GM19455 (cell line): ENCODE data around the gene EYS.
"Not testable (repeated sequence)": the region's sequence is repeated elsewhere in the genome, so short reads cannot be mapped to it uniquely, and the experiment has no call there.

Experiments
- ATAC-seq: cut with Tn5 transposase; IDR thresholded peaks from one replicate; pipeline ENCODE4 v1.9.1; 2021; ENCODE audit not compliant: unreplicated experiment

Gene EYS

DNA sequence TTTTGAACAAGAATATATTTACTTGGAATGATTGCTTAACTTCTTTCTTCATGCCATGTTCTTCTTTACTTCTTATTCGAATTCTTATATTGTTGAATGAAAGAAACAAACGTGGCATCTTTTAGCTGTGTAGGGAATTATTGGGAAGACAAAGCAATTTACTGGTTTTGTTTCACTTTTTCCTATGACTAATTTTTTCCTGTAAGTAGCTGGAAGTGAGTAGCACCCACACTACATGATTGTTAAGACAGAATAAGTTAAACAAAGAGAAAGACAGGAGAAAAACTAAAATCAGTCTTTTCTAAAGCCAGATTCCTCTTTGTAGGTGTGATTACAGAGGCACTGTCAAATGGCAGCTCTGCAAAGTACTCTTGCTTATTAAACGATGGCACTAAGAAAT lies 593.4 kb downstream of the EYS start:
- no peak for ATAC-seq

DNA sequence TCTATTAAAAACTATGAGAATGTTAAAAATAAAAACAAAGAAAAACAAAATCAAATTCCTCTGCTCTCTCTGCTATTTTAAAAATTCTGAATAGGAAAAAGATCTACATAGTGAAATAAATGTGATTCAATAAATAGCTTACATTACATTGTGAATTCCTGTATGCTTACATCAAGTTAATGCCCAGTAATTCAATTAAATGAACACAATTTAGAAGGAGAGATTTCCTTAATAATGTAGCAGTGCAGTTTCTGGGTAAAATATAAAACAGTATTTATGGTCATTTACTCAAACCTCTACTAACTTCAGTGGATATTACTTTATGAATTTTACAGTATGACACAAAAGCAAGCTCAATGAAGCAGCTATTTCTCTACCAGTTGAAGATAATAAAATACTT lies 594.6 kb downstream of the EYS start:
- no peak for ATAC-seq

- no peak for ATAC-seq
These were observed 597.0 kb downstream of the EYS start for GRCh38 chr6:65110031-65110430.

- no peak for ATAC-seq
These were observed 608.7 kb downstream of the EYS start for GRCh38 chr6:65098349-65098748.

- ATAC-seq = no peak
These were observed 615.5 kb downstream of the EYS start for GRCh38 chr6:65091561-65091960.

- ATAC-seq = no peak
These were observed 618.5 kb downstream of the EYS start for GRCh38 chr6:65088575-65088974.

GRCh38 chr6:65081756-65082155 lies 625.3 kb downstream of the EYS start:
- no peak for ATAC-seq

GRCh38 chr6:65075705-65076230 lies 631.3 kb downstream of the EYS start:
- no peak for ATAC-seq

DNA sequence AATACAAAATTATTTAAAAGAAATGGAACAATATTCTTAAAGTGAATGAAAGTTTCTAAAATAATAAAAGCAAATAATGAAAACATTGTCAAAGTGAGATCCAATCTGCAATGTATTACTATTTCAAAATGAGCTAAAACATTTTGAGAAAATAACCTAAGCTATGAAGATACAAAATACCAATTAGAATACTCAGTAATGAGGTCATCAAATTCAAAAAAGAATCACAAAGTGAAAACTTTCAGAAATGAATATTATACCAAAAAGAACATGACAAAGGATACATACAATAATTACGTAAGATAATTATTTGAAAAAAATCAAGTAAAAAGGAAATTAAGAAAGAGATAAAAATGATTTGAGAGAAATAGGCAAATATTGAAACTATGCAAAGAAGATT lies 634.5 kb downstream of the EYS start:
- no peak for ATAC-seq

DNA sequence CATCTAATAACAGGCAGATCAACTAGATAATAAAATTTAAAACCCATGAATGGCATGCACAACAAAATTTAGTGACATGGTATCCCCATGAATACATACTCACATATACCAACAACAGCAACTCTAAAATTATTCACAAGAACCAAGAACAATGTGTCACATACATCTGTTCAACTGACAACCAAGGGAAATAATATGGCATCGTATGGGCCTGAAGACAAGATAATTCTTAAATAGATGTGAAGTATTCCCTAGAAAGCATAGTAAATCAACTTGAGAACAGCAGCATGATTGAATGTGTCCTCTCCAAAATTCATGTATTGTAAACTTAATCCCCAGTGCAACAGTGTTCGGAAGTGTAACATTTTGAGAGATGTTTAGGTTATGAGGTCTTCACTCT lies 635.5 kb downstream of the EYS start:
- ATAC-seq = no peak

GRCh38 chr6:65064844-65065243 lies 642.2 kb downstream of the EYS start:
- no peak for ATAC-seq

GRCh38 chr6:65059568-65059967 lies 647.5 kb downstream of the EYS start:
- no peak for ATAC-seq

- no peak for ATAC-seq
These were observed 651.5 kb downstream of the EYS start for GRCh38 chr6:65055545-65055944.

- ATAC-seq = no peak
These were observed 654.4 kb downstream of the EYS start for GRCh38 chr6:65052626-65053025.

- no peak for ATAC-seq
These were observed 661.2 kb downstream of the EYS start for GRCh38 chr6:65045801-65046200.

GRCh38 chr6:65014006-65014405 lies 693.0 kb downstream of the EYS start:
- no peak for ATAC-seq

DNA sequence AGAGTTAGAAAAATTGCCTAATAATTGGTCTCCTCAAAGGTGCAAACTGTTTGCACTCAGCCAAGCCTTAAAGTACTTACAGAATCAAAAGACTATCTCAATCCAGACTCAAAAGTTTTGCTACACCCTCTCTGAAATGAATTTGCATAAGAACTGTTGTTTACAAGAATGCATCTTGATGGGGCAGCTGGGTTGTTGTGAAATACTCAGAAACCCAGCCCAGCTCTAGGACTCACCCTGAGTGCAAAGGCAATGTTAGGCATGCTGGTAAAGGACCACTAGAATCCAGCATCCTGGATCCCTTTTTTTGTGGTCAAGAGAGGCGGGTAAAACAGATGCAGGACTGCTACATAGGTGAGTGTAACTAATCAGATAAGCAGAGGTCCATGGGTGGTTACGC lies 700.2 kb downstream of the EYS start:
- no peak for ATAC-seq

GRCh38 chr6:65004283-65004682 lies 702.7 kb downstream of the EYS start:
- ATAC-seq = no peak

- ATAC-seq = not testable (repeated sequence)
These were observed 704.1 kb downstream of the EYS start for GRCh38 chr6:65002882-65003281.

DNA sequence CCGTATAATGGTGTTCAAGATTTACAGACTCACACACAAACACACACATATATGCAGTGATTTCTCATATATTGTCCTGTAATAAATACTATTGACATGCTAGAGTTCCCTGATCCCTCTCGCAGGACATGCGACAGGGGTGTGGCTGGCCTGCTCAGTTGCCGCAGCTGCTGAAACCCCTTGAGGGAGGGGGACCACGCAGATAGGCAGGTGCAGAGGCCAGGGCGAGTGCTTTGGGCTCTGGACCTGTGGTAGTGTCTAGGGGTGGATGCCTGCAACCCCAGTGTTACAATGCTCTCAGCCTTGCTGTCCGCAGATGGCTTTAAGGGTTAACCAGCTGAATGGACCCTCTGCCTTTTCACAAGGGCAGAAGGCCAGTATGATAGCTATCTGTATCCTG lies 706.2 kb downstream of the EYS start:
- no peak for ATAC-seq

- ATAC-seq = no peak
These were observed 708.8 kb downstream of the EYS start for GRCh38 chr6:64998204-64998603.

DNA sequence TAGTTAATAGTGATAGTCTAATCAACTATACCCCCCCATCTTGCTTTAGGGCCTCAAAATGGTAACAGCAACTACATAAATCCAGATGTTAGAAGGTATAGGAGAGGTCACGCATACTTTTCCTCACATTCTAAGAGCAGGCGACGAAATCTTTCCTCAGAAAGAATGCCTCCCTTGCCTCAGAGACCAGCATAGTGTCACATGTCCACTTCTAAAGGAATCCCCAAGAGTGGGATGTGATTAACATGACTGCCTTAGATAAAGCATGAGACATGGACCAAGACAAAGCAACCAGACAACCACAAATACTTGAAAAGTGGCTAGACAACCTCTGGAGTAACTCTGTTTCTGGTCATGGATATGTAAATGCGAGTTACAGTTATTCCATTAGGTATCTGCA lies 710.7 kb downstream of the EYS start:
- no peak for ATAC-seq

DNA sequence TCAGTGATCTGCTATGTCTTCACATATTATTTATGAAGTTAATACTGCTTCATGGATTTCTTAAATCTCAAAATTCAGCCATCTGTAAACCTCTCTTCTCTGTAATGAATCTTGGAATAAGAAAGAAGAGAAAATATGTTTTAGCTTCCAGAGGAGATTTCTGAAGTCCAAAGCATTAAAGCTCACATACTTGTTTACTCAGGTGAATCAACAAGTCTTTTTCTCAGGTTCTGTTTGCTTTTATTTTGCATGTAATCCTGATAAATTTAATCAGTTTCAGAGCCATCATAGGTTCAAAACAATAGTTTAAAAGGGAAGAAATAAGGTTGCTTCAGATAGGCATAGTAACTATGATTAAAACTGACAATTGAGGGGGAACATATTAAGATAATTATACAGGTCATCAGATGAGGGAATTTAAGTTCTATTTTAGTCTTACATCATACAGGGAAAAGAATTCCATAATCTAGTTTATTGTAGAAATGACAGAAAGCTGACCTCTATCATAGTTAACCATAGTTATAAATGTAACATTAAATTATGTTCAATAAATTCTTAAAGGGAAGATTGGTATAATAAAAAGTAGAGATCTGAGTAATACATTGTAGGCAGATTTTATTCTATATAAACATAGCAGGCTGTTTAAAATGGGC lies 716.2 kb downstream of the EYS start:
- ATAC-seq = no peak
